DMS53 treated with DMSO at 0.1 percent for 48 hours (cell line): Measurements from ENCODE around the gene SLC2A13.
"Not testable (repeated sequence)": the region's sequence is repeated elsewhere in the genome, so short reads cannot be mapped to it uniquely, and the experiment has no call there.

Source experiments
- DNase-seq: peaks from one replicate; lab custom pipeline; 2025; ENCODE audit not compliant: unreplicated experiment; lab: John Stamatoyannopoulos, UW

The SLC2A13 gene

DNA sequence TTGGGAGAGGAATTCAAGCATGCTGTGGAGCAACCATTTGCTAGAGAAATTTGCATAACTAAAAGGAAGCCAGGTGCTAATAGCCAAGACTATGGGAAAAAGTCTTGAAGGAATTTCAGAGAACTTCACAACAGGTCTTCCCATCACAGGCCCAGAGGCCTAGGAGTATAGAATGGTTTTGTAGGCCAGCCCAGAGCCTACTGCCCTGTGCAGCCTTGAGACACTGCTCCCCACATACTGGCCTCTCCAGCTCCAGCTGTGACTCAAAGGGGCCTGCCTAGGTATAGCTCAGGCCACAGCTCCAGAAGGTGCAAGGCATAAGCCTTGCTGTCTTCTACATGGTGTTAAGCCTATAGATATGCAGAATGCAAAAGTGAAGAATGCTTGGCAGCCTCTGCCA is 227.1 kb downstream of the SLC2A13 start:
- DNase-seq: no peak

DNA sequence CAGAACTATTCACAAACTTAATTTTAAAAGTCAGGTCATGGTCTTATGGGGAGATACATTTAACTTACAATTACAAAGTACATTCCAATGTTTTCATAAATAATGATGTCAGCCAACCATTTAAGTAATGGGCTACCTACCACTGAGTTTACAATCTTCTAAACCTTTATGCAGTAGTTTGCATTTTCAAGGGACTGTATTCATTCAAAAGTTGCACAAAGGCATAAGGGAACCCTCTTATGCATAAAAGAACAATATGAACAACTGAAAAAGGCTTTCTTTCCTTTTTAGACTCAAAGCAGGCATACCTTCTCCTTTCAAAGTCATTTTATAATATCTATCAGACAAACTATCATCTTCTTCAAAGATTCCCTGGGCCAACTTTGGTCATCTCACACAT is 230.2 kb downstream of the SLC2A13 start:
- no peak for DNase-seq

DNA sequence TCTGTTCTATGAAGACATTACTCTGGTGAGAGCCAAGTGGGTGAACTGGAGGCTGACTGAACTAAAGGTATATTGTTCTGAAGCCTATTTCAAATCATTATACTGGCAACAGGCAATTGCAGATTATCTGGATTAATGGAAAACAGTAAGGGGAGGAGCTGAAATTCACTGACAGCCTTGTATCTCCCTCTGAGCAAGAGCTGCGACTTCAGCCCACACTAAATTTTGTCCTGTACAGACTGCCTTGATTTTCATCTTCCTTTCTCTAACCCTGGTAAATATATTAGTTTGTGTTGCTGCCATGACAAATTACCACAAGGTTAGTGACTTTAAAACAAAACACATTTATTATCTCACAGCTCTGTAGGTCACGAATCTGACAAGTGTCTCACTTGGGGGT is 231.1 kb downstream of the SLC2A13 start:
- DNase-seq: no peak

DNA sequence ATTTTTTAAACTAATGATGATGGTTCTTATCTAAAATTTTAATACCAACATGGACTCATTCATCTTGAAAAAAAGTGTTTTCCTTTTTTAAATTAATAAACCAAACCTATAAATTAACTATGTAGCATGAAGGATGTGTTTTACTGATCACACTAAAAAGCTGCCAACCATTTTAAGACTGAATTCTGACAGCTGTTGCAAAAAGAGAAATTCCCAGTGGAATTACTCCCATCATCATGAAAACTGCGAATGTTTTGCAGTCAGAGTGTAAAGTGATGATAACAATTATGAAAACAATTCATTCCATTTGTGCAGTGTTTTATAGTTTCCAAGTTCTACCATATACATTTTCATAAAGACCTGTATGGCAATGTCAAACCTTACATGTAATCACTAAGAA is 232.8 kb downstream of the SLC2A13 start:
- no peak for DNase-seq

DNA sequence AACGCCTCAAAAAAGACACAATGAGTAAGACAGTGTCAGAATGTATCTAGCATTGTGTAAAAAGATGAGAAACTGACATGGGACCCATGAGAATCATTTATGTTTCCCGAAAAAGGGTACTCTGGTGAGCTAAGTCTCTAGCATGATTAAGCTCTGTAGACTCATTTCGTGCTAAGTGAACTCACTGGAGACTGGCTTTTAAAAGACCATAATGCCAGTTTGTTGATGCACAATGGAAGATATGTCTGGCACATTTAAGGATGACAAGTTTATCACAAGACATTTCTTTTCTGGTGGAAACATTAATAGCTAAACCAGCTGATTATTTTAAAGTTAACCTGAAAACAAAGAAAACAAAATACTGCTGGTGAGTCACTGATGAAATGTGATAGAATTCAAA is 233.5 kb downstream of the SLC2A13 start:
- DNase-seq: no peak

DNA sequence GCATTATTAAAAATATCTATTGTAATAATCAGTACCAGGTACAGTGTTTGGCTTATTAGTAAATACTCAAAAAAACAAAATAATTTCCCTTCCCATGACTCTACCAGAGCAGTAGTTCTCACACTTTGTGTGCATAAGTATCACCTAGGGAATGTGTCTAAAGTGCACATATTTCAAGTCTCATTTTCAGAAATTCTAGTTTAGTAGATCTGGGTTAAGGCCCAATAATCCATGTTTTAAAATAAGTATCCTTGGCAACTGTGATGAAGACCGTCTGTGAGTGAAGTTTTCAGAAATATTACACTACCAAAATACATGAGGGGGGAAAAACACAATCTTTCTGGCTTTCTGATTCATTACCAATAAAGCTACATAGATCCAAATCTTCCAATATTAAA is 237.6 kb downstream of the SLC2A13 start:
- DNase-seq: no peak

DNA sequence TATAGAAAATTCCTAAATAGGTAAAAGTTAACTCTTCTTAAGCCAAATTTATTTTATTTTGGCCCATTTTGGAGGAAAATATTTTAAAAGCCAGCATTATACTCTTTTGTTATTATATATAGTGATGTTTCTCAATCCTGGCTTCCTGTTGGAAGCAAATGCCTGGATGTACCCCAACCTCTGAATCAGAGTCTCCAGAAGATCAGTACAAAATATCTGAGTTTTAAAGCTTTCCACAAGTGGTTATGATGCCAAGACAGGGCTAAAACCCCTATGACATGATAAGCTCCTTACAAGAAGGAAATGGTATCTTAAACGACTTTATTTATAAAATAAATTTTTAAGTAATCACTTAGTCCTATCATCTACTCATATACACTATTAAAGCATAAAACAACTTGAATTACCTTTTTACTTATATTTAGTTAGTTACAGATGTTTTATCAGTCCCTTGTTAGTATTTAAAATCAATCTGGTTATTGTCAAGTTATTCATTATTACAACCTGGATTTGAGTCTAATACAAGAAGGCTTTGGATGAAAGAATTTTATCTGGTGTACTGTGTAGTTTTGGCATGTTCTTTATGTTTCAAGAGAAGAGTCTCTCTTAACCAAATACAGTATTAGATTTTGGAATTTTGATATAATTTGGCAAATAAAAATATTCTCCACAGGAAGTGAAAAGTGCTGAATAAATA is 238.1 kb downstream of the SLC2A13 start:
- DNase-seq: no peak

DNA sequence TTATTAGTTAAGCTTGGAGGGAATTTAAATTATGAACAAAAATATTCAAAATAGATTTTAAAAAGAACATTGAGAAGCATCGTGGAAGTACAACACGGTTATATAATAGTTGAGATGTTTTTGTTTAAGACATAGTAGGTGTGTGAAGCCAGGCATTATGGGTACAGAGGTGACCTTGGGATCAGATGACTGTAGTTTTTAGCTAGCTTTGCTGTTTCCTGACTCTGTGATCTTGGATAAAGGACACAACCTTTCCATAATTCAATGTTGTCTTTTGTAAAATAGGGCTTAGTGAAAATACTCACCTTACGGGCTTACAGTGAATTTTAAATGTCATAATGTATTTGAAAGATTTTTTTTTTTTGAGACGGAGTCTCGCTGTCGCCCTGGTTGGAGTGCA is 239.7 kb downstream of the SLC2A13 start:
- no peak for DNase-seq

DNA sequence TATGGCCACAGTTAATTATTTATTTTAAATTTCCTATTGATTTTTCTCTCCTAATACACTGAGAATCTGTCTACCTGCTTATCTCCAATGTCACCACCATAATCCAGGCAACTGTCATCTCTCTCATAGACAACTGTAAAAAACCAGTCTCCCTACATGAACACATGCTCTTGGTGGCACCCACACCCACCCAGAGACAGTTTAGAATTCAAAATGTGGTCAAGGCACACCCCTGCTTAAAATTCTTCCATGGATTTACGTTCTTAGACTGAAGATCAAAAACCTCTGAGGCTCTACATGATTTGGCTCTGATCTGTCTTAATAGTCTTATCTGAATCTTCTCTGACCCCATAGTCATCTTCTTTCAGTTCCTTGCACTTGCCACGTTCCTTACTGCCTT is 245.2 kb downstream of the SLC2A13 start:
- DNase-seq: no peak

DNA sequence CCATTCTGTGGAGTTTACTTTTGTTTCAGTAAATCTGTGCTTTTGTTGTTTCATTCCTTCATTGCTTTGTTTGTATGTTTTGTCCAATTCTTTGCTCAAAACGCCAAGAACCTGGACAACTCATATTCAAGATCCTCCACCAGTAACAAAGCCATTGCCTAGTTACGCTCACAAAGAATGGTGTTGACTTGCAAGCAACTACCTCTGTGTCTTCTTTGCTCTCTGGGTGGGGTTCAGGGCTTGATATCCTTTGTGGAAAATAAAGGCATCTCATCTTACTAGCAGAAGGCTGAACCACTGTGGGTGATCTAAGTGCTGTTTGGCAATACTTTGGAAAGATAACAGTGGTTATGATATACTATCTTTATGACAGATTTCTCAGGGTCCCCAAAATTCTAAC is 252.9 kb downstream of the SLC2A13 start:
- DNase-seq: no peak

DNA sequence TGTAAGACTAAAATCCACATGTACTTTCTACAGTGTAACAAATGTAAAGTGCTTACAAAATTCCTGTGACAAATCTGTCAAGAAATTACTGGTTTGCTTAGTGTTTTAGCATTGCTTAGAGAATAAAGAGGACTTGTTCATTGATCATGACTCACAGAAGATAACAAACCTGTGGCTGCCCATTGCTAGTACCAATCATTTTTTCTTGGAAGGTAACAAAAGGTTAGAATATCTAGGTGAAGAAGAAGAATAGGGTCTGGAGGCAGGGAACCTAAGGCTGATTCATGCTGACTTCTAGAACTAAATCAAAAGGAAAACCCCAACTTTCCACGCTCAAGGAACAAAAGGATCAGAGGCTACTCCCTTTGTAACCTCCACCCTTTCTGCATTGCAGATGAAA is 253.5 kb downstream of the SLC2A13 start:
- DNase-seq: no peak

DNA sequence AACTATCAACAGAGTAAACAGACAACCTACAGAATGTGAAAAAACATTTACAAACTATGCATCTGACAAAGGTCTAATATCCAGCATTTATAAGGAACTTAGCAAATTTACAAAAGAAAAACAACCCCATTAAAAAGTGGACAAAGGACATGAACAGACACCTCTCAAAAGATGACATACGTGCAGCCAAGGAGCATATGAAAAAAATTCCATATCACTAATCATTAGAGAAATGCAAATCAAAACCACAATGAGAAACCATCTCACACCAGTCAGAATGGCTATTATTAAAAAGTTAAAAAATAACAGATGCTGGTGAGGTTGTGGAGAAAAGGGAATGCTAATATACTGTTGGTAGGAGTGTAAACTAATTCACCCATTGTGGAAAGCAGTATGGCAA is 257.7 kb downstream of the SLC2A13 start:
- DNase-seq: not testable (repeated sequence)

DNA sequence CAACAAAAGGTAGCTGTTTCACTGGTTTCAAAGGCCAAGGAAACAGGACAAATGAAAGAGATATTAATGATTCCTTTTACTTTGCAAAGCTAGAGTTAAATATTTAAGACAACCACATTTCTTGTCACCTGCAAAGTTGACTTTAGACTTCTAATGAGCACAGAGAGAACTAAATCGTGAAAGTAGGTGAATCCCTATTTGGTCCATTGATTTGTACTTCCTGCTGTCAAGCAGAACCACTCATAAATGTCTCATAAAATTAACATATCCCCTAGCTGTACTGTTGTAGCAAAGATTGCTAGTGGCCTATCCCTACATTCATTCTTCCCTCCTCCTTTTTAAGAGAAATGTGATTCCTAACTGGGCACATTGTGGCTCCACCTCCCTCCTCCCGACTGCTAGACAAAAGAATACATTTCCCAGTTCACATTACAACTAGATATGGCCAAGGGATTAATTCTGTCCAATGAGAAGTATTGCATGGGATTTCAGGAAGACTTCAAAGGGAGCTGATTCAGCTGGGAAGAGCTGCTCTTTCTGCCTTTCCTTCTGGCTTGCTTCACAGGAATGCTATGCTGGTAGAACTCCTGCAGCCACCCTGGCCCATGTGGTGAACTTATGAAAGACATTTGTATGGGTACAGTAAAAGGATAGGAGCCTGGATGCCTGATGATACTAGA is 258.8 kb downstream of the SLC2A13 start:
- no peak for DNase-seq

DNA sequence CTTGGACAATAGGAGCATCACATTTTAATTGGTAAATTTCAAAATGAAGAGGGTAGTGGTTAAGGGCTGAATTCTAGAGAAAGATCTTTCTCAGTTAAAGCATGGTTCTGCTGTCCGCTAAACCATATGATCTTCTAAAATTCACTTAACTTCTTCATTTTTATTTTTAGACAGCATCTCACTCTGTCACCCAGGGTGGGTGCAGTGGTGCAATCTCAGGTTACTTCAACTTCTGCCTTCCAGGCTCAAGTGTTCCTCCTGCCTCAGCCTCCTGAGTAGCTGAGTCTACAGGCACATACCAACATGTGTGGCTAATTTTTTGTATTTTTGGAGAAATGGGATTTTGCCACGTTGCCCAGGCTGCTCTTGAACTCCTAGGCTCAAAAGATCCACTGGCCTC is 259.6 kb downstream of the SLC2A13 start:
- no peak for DNase-seq

DNA sequence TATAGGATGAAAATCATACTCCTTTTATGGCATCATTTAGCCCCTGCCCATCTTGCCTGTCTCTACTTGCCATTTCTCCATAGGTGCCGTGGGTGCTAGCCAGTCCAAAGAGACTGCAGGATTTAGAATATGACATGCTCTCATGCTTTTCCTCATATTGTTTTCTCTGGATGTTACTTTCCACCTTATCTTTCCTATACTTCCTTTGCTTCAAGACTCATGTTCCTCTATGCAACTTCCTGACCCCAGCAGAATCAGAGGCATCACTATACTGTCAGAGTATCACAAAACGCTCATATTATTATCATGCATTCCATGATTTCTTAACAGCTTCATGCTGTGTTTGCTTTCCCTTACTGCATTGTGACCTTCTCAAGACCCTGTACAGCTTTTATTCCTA is 265.5 kb downstream of the SLC2A13 start:
- no peak for DNase-seq

DNA sequence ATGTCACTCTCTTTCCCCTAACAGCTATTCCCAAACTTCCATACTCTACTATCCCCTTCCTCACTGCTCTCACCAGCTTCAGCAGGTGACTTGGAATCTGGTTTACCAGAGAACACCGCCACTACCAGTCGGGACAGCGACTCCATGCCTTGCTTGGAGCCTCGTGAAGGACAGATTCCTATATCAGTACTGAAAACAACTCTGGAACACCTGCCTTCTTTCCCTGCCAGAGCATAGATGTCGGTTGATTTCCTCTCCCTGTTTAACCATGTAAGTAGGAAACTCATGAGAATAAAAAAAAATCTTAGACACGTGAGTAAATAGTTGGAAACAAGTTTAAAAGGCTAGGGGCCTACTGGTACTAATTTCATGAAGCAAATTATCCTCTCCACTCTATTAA is 266.8 kb downstream of the SLC2A13 start:
- DNase-seq: no peak

DNA sequence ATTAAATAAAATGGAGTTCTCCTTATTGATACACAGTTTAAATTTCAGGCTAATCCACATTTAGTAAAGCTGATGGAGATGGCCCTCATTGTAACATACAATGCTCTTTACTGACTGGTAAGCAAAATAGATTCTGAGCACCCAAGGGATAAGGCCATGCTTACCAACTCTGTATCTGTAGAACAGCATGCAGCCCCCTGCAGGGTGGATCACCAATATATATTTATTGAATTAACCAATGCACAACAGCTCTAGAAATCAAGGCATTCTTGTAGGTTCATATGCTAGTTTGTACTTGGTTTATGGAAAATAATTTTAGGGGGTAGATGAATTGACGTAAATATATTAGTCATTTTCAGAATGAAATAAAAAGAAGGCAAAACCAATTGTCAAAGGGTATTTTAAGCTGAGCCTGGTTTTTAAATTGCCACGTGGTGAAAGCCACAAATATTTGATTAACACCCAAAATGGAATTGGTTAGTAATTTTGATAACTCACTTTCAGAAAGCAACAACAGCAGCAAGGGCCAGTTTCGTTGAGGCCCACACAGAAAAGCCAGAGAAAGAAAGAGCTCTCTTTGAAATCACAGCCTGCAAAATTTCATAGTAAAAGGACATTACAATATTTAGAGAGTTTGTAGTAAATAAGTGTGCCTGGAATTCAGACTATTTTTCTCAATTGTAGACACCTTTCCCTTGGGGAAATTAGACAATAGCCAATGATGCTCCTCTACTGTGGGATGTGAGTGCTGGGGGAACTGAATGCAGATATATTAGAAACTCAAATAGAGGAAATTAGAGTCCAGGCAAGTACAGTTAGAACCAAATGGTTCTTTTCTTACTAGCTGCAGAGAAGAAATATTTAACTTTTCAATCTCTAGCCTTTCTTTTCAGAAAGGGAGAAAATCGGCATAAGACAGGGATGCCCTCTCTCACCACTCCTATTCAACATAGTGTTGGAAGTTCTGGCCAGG is 270.1 kb downstream of the SLC2A13 start:
- no peak for DNase-seq

DNA sequence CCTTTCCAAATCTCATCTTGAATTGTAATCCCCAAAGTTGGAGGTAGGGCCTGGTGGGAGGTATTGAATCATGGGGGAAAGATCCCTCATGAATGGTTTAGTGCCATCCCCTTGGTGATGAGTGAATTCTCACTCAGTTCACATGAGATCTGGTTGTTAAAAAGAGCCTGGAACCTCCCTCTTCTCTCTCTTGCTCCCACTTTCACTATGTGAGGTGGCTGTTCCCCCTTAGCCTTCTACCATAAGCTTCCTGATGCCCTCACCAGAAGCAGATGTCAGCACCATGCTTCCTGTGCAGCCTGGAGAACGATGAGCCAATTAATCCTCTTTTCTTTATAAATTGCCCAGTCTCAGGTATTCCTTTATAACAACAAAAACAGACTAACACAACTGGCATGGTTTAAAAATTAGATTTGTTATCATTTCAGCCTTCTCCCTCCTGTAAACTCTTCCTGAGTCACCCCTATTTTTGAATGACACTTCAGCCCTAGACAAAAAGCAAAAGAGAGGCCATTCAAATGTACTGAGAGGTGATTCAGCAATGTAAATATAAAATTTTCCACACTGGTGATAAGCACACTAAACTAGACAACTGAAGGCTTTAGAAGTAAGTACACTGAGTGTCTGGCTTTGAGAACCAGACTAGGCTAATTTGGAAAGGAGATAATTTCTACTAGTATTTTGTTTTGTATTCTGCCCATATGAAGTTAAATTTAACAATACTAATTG is 274.1 kb downstream of the SLC2A13 start:
- peak; percentile 93 for DNase-seq

DNA sequence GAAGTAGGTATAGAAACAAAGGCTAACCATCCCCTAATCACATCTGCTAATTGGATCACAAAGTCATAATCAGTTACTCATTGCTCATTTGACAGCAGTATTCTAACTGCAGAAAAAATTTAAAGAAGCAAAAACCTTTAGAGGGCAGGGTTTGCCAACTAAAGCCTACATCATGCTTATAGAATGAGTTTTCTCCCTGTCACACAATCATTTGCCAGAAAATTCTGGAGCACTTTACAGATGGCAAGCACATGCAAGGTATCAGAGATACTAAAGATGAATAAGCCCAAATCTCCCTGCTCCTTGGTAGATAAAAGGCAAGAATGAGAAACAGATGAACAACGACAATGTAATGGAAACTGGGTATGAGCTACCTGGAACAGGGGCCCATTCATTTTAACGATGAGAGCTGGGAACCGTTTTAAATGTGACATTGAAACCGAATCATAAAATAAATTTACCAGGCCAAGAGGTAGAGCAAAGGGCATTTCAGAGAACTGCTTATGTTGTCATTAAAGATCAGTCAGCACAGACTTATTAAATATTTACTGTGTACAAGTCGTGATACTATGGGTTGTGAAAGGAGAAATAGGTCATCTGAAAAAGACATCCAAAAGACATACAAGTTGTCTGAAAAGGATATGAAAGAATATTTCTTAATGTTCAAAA is 274.9 kb downstream of the SLC2A13 start:
- peak; percentile 17 for DNase-seq

DNA sequence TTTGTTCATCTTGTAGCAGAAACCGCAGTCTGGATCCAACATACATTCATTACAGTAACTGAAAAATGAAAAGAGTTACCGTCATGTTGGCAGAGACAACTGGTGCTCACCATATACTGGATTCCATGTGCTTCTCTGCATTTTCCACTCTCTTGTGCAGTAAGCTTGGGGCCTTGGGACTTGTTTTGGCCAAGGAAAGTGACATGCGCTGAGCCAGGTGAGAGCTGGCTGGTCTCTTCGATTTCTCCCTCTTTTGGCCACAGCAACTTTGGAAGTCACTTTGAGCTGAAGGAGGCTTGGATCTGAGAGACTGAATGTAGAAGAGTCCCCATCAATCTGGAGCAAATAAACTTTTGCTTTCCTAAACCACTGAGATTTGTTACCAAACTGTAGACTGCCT is 275.7 kb downstream of the SLC2A13 start:
- no peak for DNase-seq
